HG02870 (cell line): Measurements from ENCODE around the gene AIF1.

ENCODE experiments used
- ATAC-seq: cut with Tn5 transposase; IDR thresholded peaks from one replicate; pipeline ENCODE4 v1.9.1; 2021; ENCODE audit warnings: mild to moderate bottlenecking, moderate library complexity; ENCODE audit not compliant: unreplicated experiment

AIF1 gene

DNA sequence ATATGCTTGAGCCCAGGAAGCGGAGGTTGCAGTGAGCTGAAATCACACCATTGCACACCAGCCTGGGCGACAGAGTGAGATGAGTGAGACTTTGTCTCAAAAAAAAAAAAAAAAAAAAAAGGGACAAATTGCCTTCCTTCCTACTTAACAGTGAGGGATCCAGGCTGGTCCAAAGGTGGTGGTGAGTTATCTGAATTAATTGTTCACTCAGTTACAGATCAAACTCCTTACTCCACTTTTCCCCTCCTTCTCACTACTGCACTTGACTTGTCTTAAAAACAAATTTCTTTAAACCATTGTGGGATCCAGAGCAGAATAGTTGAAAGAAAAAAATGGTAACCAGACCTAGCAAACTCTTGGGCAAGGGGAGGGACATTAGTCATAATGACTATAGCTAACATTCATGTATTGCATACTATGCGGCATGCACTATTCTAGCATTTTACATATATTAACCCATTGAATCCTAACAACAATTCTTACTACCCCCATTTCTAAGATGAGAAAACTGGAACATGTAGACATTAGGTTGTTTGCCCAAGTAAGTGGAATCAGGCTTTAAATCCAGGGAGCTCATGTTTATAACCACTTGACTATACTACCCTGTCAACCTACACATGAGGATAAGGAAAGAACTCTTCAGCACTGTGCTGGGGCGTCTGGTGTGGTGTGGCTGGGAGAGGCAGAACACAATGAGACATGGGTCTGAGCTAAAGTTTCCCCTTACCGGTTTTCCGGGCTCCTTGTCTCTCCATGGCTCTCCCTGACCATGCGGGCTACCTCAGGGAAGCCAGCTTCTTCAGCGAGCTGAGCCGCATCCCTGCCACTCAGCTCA, 48.3 kb downstream of the AIF1 start:
- ATAC-seq = no peak

DNA sequence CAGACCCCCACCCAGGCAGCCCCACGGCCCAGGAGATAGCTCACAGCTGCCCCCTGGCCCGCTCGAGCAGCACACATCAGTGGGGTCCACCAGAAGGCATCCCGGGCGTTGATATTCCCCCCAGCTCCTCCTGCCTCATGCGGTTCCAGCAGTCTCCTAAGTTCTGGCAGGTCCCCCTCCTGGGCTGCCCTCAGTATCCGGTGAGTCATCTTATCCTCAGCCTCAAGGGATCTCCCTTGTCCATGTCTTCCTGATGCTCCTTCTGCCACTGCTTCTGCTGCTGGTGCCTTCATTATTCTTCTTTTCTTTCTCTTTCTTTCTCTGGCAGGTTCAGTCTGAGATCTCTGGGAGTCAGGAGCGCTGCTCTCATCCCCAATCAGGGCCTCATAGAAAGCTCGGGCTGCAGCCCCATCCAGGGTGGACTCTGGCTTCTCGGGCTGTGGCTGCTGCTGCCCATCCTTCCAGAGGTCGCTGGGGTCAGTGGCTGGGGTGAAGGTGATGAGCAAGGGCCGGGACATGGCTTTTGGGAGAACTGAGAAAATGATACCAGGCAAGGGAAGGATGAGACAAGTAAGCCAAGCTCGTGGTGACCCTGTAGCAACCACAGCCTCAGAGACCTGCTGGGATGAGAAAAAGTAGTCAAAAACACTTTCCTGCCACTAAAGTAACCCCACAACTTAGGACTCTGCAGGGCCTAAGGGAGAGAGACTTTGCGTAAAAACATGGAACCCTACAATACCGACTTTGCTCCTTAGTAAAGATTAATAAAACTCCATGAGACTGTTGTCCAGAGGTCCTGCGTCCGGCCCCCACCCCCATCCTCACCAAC, 49.1 kb downstream of the AIF1 start:
- ATAC-seq = no peak

DNA sequence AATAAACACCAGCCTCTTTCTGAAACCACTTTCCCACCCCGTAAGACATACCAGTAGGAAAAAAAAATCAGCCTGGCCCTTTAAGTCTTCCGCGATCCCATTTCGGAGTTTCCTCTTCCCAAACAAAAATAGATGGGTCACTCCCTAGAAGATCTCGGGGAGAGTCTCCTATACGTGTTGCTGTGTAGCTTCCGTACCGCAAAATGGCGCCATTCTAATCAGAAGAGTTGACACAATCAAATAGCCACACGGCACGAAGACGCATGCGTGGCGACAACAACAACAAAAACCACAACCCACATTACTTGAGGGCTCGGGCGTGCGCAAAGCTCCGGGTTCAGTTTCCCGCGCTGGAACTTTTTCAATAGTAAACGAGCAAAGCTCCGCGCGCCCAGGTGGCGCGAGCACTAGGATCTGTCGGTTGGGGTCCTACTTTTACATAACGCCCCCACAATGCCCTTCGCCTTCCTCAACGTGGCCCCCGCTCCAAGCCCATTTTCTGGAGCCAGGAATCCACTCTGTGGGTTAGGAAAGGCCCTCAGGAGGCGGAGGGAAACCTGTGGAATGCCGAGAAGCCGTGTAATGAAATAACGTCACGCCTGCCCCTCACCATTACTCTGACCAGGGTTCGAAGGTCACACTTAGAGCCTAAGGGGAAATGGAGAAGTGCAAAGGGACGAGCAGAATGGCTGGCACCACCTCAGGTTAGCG, 49.9 kb downstream of the AIF1 start, which contains the start of gene GPANK1:
TSS of gene GPANK1 (minus strand) at position 208 of the 711 bp plus-strand sequence. CDS start 519 bp downstream, outside the sequence.
- ATAC-seq = peak; percentile 35

DNA sequence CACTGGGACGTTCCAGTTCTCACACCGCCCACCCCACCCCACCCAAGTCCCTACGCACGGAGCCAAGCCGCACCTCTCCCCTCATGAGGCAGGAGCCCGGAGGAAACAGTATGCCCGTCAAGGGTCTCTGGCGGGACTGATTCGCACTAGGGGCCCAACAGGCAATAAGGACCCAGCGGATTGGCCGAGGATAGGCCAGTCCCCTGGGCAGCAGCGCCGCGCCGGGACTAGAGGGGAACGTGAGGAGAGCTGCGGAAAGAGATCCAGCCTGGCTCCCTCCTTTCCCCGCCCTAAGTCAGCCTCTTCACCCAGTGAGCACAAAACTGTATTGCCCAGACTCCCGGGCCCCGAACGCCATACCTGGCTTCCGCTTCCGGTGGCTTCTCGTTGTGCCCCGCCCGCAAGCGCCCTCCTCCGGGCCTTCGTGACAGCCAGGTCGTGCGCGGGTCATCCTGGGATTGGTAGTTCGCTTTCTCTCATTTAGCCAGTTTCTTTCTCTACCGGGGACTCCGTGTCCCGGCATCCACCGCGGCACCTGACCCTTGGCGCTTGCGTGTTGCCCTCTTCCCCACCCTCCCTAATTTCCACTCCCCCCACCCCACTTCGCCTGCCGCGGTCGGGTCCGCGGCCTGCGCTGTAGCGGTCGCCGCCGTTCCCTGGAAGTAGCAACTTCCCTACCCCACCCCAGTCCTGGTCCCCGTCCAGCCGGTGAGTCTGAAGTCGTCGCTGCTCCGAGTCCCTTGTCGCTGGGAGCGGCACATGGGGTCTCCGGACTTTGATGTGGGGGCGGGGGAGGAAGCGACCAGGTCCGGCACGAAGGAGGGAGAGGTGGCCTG, 50.7 kb downstream of the AIF1 start, which contains the start of gene CSNK2B:
TSS of gene CSNK2B (plus strand) at position 580 of the 836 bp plus-strand sequence. CDS start 752 bp downstream, outside the sequence.
- peak; percentile 82 for ATAC-seq

DNA sequence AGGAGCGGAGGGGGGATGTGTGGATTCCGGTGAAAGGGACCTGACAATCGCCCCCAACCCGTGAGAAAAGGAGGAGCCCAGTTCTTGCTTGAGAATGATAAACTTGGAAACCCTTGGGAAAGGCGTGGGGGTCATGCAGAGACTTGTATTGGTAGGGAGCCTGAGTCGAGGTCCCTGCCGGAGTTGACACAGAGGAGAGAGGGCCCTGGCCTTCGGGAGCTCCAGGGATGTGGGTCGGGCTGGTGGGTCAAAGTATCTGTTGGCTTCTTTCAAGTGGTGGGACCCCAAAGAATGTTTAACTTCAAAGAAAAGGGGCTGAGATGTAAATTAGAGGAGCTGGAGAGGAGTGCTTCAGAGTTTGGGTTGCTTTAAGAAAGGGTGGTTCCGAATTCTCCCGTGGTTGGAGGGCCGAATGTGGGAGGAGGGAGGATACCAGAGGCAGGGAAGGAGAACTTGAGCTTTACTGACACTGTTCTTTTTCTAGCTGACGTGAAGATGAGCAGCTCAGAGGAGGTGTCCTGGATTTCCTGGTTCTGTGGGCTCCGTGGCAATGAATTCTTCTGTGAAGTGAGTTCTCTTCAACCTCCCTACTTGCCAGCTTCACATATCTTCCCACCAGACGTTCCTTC, 51.4 kb downstream of the AIF1 start:
- ATAC-seq = no peak
